COR-L47 (cell line): ENCODE measurements around the gene ASIC1.

ENCODE experiments used
- DNase-seq: peaks from one replicate; lab custom pipeline; 2025; lab: John Stamatoyannopoulos, UW

Gene ASIC1

DNA sequence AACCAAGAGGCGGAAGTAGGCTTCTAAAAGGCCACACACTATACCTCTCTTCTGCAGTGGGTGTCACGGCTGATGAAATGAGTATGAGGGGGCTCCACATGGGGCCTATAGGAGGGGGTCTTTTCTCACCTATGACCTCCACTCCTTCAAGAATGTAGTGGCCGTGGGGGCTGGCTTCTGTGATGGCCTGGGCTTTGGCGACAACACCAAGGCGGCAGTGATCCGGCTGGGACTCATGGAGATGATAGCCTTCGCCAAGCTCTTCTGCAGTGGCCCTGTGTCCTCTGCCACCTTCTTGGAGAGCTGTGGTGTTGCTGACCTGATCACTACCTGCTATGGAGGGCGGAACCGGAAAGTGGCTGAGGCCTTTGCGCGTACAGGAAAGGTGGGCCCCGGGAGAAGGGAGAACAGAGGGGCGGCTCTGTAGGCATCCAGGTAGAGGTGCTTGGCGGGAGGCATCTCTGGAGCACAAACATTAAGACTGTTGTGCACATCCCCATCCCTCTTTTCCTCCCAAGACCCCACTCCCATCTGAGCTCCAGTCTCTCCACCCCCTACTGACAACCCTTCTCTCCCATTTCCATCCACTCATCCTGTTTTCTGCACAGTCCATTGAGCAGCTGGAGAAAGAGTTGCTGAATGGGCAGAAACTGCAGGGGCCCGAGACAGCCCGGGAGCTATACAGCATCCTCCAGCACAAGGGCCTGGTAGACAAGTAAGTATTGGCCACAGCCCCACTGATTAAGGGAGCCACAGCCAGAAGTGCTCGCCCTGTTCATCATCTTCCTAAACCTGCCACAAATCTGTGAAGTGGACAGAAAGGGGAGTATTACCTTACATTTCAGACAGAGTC, 50.2 kb downstream of the ASIC1 start:
- no peak for DNase-seq

DNA sequence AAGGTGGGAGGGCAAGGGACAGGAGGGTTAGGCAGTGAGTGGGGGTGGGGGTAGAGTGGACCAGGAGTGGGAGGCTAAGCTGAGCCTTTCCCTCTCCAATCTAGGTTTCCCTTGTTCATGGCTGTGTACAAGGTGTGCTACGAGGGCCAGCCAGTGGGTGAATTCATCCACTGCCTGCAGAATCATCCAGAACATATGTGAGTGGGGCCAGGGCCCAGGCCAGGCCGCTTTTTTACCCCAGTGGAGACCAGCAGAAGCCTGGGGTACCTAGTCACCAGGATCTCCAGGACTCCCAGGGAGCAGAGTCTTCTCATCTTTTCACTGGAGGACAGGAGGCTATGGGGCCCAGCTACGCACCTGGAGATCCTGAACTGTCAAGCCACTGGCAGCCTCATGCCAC, 51.9 kb downstream of the ASIC1 start:
- DNase-seq: no peak

DNA sequence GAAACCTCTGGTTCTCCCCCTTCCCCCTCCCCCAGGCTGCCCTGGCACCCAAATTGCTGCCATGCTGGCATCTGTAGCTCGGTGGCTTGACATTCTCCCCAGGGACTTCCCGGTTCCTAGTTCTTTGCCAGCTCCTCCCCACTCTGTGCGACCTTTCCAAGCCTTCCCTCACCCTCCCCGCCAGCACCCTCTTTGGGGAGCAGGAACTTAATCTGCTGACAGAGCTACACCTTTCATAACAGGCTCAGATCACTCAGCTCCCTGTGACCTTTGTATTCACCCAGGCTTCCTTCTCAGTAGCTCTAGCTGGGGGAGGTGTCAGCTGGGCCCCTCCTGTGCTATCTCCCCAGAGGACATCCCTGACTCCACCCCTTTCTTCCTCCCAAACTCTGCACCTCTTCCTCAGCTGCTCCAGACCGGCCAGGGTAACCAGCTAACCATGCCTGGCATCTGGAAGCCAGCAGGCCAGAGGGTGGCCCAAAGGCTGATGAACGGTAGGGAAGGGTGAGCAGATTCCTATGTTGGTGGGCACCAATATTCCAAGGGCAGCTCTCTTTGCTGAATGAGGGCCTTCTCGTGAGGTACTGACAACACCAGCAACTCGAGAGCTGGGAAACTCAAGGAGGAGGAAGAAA, 52.8 kb downstream of the ASIC1 start:
- DNase-seq: no peak

DNA sequence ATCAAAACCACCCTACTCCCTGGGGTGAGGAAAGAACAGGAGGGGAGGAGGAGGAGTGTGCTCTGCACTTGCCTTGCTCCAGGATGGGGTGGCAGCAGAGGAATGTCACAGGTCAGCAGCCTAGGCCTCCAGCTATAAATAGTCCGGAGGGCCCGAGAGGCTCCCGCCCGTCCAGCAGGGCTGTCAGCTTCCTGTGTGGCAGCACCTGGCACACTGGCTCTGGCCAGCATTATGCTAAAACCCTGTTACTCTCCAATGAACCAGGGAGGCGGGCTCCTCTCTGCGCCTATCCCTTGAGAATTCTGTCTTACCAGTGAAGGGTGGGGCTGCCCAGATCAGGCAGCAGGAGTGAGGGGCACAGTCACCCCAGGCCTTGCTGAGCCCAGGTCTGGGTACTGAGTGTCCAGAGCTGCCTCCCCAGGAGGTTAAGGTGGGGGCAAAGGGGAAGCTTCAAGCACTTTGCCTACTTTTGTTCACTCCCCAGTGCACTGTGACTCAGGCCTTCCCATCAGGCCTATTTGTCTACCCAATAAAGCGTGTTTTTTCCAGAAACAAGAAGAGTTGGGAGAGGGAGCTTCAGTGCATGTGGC, 53.5 kb downstream of the ASIC1 start:
- no peak for DNase-seq

DNA sequence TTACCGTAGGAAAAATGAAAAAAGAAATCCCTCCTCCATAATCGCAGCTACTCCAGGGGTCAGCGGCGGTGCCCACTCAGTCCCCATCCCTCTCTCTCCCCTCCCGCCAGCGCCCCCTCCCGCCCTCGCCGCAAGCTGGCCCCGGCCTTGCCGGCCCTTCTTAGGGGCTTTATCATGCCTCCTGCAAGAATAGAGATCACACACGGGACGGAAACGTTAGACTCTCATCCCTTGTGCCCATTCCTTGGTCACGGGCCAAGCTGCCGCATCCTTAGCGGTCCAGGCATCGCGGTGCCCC, 53.9 kb downstream of the ASIC1 start:
- no peak for DNase-seq

DNA sequence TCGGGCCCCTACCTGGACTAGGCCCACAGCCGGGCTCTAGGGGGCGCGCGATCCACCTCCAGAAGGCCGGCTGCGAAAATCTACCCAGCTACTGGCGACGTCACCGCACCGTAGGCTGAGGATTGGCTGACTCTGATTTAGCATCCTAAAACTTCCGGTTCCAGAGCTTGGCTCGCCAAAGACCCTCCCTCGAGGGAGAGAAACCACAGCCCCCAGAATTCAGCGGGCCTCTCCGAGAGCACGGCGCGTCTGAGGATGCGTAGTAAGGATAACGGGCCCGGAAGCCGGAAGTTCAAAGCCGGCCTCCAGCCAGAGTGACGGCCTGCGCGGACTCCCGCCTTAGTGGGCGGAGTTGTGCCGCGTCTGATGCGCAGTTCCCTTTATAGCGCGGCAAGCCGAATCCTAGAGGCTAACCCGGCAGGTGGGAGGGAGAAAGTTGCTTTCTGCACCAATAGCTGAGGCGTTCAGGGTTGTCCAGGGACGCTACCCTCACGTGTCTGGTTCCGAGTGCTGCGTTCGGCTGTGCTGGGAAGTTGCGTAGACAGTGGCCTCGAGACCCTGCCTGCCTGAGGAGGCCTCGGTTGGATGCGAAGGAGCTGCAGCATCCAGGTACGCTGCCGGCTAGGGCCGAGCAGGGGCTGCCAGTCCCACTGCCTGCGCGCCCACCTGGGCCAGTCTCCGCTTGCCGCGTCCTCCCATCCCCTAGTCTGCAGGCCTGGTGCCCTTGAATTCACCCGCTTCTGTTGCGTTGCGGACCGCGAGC, 54.5 kb downstream of the ASIC1 start, which contains the start of gene COX14:
TSS of gene COX14 (plus strand) at position 544 of the 763 bp plus-strand sequence. CDS start 7,808 bp downstream, outside the sequence.
- DNase-seq: peak; percentile 100

DNA sequence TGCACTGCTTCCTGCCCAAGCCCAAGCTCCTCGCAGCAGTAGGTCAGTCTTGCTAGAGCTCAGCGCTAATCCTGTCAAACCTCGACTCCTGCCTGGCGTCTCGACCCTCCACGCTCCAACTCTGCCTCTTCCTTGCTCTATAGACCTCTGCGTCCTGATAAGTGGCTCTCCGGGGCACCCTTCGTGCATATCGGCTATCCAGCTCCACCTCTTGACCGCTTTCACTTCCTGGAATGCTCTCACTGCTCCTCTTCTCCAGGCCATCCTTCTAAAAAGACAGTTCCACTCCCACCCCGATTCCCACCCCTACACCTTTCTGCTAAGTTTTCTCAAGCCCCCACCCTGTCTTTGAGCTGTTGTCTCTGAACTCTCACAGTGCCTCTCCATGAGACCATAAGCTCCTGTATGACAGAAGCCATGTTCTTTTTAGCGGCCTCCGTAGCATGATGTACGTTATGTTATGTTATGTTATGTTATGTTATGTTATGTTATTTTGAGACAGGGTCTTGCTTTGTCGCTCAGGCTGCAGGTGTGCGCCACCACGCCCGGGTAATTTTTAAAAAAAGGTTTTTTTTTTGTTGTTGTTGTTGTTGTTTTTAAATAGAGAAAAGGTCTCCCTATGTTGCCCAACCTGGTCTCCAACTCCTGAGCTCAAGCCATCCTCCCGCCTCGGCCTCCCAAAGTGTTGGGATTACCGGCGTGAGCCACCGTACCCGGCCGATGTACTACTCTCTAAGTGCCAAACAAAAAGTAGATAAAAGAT, 55.2 kb downstream of the ASIC1 start:
- DNase-seq: no peak

DNA sequence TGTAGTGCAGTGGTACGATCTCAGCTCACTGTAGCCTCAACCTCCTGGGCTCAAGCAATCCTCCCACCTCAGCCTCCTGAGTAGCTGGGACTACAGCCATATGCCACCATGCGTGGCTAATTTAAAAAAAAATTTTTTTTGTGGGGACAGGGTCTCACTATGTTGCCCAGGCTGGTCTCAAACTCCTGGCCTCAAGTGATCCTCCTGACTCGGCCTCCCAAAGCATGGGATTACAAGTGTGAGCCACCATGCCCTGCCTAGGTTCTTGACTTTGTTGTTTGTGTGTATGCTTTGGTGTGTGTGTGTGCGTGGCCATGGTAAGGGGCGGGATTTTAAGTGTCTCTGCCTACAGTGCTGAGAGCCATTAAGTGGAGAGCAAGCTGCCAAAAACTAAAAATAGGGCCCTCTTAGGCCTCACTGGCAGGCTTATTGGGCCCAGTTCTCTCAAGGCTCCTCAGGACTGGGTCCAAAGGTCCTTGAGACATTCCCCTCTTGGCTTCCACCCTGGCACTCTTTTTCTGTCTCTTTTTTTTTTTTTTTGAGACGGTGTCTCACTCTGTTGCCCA, 59.7 kb downstream of the ASIC1 start:
- DNase-seq: no peak

DNA sequence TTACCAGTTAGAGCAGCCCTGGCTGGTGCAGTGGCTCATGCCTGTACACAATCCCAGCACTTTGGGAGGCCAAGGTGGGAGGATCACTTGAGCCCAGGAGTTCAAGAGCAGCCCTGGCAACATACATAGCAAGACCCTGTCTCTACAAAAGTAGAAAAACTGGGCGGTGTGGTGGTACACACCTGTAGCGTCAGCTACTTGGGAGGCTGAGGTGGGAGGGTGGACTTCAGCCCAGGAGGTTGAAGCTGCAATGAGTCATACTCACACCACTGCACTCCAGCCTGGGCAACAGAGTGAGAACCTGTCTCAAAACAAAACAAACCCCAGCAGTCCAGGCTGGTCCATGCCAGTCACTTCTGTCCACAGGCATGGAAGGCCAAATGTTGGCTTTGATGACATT, 62.0 kb downstream of the ASIC1 start:
- DNase-seq: no peak

DNA sequence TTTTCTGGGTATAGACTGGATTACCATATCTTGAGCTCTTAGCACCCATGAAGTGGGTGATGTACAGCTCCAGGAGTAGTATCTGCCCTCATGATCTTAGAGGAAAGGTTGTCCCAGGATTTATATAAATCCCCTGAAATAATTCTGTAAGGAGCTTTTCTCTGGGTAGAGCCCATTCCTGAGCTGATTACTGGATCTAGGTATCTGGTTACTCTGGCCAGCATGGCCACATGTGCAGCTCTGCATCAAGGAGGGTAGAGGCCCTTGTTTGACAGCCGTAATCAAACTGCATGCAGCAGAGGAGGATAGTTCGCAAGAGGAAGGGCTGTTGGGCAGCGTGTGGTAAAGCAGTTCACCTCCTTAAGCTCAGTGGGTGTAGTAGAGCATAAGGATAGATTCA, 63.1 kb downstream of the ASIC1 start:
- no peak for DNase-seq

DNA sequence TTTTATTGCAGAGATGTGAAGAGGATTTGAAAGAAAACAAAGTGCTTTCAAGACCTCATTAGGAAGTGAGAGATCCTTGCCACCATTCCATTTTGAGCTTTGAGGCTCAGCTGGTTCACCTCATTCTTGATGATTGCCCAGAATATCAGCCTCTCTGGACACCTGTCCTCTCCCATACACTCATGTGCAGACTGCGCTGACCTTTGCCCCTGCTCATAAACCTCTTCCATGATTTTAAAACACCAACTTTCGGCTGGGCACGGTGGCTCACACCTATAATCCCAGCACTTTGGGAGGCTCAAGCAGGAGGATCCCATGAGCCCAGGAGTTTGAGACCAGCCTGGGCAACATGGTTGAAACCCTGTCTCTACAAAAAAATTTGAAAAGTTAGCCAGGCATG, 63.6 kb downstream of the ASIC1 start:
- no peak for DNase-seq

DNA sequence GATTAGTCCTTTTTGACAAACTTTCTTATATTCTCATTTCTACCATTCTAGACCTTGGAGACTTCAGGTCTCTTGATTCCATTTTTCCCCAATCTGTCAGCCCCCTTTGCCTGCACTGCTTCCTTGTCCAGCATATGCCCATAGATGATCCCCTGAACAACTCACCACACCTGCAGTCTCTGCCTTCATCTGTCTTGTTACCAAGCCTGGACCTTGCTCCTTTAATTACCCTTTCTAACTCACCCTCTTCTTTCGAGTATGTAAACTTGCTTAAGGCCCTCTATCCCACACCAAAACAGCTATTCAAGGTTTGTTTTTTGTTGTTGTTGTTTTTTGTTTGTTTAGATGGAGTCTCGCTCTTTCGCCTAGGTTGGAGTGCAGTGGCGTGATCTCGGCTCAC, 64.2 kb downstream of the ASIC1 start:
- DNase-seq: no peak

DNA sequence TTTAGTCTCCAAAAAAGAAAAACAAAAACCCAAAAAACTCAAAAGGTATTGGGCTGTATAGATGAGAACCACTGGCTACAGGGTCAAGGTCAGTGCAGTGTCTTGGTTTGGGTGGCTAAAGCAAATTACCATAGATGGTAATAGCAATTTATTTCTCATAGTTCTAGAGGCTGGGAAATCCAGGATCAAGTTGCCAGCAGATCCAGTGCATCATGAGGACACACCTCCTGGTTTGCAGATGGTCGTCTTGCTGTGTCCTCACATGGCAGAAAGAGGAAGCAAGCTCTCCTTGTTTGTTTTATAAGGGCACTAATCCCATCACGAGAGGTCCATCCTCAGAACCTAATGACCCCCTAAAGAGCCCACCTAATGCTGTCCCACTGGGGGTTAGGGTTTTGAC, 65.8 kb downstream of the ASIC1 start:
- no peak for DNase-seq

DNA sequence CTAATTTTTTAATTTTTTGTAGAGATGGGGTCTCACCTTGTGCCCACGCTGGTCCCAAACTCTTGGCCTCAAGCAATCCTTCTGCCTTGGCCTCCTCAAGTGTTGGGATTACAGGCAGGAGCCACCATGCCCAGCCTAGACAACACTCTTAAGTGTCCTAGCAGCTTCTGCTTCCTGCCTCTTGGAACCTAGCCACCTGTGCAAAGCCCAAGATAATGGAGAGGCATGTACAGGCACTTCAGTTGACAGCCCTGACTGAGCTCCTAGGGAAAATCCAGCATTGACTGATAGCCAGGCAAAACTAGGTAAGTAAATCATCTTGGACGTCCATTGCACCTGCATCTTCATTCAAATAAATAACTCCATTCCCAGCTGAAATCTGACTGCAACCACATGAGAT, 70.2 kb downstream of the ASIC1 start:
- no peak for DNase-seq

DNA sequence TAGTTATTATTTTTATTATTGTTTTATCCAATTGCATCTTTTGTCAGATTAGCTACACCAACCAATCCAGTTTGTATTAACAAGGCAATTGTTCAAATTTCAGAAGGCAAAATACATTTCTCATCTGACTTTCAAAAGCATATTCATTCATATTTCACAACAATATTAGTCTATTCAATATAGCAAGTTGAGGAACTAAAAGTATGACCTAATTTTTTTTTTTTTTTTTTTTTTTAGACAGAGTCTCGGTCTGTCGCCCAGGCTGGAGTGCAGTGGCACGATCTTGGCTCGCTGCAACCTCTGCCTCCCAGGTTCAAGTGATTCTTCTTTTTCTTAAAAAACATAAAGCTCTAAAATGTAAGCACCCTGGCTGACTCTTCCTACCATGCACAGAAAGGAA, 71.9 kb downstream of the ASIC1 start:
- DNase-seq: no peak

DNA sequence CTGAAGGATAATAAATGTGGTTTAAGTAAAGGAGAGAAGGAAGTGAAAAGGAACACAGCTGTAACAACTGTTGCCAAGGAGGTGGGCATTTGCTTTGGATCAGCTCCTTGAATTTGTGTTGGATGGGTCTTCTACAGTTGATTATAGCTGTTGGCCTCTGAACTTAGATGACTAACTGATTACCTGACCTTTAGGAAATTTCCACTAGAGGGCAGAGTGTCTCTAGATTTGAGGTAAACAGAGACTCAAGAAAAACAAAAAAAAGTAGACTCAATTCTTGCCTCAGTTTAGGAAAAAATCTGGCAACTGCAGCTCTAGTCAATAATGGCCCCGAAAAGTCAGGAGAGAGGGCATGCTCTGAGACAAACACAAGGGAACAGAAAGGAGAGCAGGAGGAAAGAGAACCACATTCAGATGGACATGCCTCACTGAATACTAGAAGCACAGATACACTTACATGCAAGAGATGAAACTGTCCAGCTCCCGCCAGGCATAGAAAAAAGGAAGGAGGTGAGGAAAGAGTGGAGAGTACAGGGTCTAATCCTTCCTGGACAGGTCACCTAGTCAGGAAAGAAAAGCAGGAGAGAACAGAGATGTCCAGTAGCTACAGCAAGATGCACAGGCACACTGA, 75.2 kb downstream of the ASIC1 start:
- DNase-seq: no peak
